HT1080 (cell line): ENCODE data around the gene USP17L11. TPM values are rescaled to one million over a fixed set of nuclear protein-coding genes. Genes with fewer than 3 reads are reported as not detected.

Experiments
- total RNA-seq: library from RNA; depleted of rRNA; stranded (reverse); fragments of >200 nt; shearing (Covaris generic); gene quantifications from 2 replicates; pipeline ENCODE4 v1.2.3, GENCODE V29; 2014; rRNA removed

USP17L11 gene
- total RNA-seq, 1 experiment from 2014 or later: not detected

Other genes starting within 250 kb of the USP17L11 start
- gene FAM90A26, start 45.0 kb upstream of the USP17L11 start, total RNA-seq: not detected in 2 replicates
- not detected in 2 replicates for gene USP17L10, start 4.7 kb upstream of the USP17L11 start, total RNA-seq
- gene USP17L12, start 4.7 kb downstream of the USP17L11 start, total RNA-seq: not detected in 2 replicates
- not detected in 2 replicates for gene USP17L13, start 9.5 kb downstream of the USP17L11 start, total RNA-seq
- gene USP17L15, start 19.0 kb downstream of the USP17L11 start, total RNA-seq: not detected in 2 replicates
- not detected in 2 replicates for gene USP17L17, start 28.5 kb downstream of the USP17L11 start, total RNA-seq
- gene USP17L18, start 33.2 kb downstream of the USP17L11 start, total RNA-seq: not detected in 2 replicates
- gene USP17L19, start 38.0 kb downstream of the USP17L11 start, total RNA-seq: not detected in 2 replicates
- not detected in 2 replicates for gene USP17L20, start 42.7 kb downstream of the USP17L11 start, total RNA-seq
- gene USP17L21, start 47.5 kb downstream of the USP17L11 start, total RNA-seq: not detected in 2 replicates
- gene USP17L22, start 52.2 kb downstream of the USP17L11 start, total RNA-seq: not detected in 2 replicates
- not detected in 2 replicates for gene USP17L24, start 109.8 kb downstream of the USP17L11 start, total RNA-seq
- not detected in 2 replicates for gene USP17L25, start 114.5 kb downstream of the USP17L11 start, total RNA-seq
- gene USP17L26, start 119.3 kb downstream of the USP17L11 start, total RNA-seq: not detected in 2 replicates
- gene USP17L5, start 124.0 kb downstream of the USP17L11 start, total RNA-seq: not detected in 2 replicates
- not detected in 2 replicates for gene USP17L27, start 128.7 kb downstream of the USP17L11 start, total RNA-seq
- not detected in 2 replicates for gene USP17L28, start 133.5 kb downstream of the USP17L11 start, total RNA-seq
- gene USP17L29, start 138.2 kb downstream of the USP17L11 start, total RNA-seq: not detected in 2 replicates
- gene USP17L30, start 147.7 kb downstream of the USP17L11 start, total RNA-seq: not detected in 2 replicates
- not detected in 2 replicates for gene DEFB131A, start 229.0 kb downstream of the USP17L11 start, total RNA-seq